CD14-positive monocyte (primary cell): Measurements from ENCODE around the gene SNX5. TPM values are rescaled to one million over a fixed set of nuclear protein-coding genes. Genes with fewer than 3 reads are reported as not detected.

ENCODE experiments used
- DNase-seq, 3 donors: peaks; one replicate each; pipeline ENCODE4 v3.0.0-alpha.2; 2011 to 2022
- H2AFZ ChIP-seq: 2 replicates; pipeline ENCODE4 v1.6.0; 2012; ENCODE audit warnings: mild to moderate bottlenecking, low read depth, low read length, inconsistent platforms; ENCODE audit not compliant: insufficient read depth, poor library complexity, severe bottlenecking
- H3K27ac ChIP-seq, 2 donors: 1 replicate in 1 of 2; 2 replicates in 1 of 2; pipeline ENCODE4 v1.5.1; 2012 to 2013; ENCODE audit warnings: low read length in 2 of 2, control low read depth in 1 of 2, inconsistent platforms in 1 of 2, low read depth in 1 of 2, mild to moderate bottlenecking in 1 of 2
- H3K27me3 ChIP-seq, 2 donors: one replicate each; pipeline versions ENCODE4 v1.6.0 to v1.6.1; 2011 to 2013; ENCODE audit warnings: low read length in 2 of 2; ENCODE audit not compliant: control insufficient read depth in 2 of 2, insufficient read depth in 2 of 2
- H3K36me3 ChIP-seq, 2 donors: replicated peaks in 1 of 2; 1 replicate in 1 of 2; 2 replicates in 1 of 2; pipeline versions ENCODE4 v1.5.1 to v1.6.1; 2012 to 2013; ENCODE audit warnings: low read length in 2 of 2, control low read depth in 1 of 2, inconsistent platforms in 1 of 2, mild to moderate bottlenecking in 1 of 2; ENCODE audit not compliant: insufficient read depth in 2 of 2, control insufficient read depth in 1 of 2
- H3K4me1 ChIP-seq, 2 donors: 1 replicate in 1 of 2; 2 replicates in 1 of 2; pipeline versions ENCODE4 v1.5.1 to v1.6.1; 2012 to 2013; ENCODE audit warnings: low read length in 2 of 2, control low read depth in 1 of 2, inconsistent platforms in 1 of 2, mild to moderate bottlenecking in 1 of 2, moderate library complexity in 1 of 2; ENCODE audit not compliant: insufficient read depth in 2 of 2, control insufficient read depth in 1 of 2
- H3K4me2 ChIP-seq: replicated peaks from 2 replicates; pipeline ENCODE3; 2012; ENCODE audit warnings: low read length, moderate library complexity, mild to moderate bottlenecking; ENCODE audit not compliant: poor library complexity, severe bottlenecking; ENCODE audit errors: extremely low read depth
- H3K4me3 ChIP-seq, 3 experiments: fragments of 200-600 bp in 1 of 3; sonication (generic) in 1 of 3; replicated peaks in 1 of 3; 1 replicate in 2 of 3; 2 replicates in 1 of 3; pipeline ENCODE4 v1.5.1; 2011 to 2013; ENCODE audit warnings: low read length in 3 of 3, mild to moderate bottlenecking in 3 of 3, control low read depth in 2 of 3, low read depth in 2 of 3, inconsistent platforms in 1 of 3, moderate library complexity in 1 of 3
- H3K79me2 ChIP-seq: 2 replicates; pipeline ENCODE4 v1.6.0; 2012; ENCODE audit warnings: mild to moderate bottlenecking, control low read depth, inconsistent platforms, low read length, moderate library complexity; ENCODE audit not compliant: insufficient read depth
- H3K9ac ChIP-seq: 2 replicates; pipeline ENCODE4 v1.6.0; 2017; ENCODE audit warnings: low read length, mild to moderate bottlenecking; ENCODE audit not compliant: insufficient read depth, poor library complexity, severe bottlenecking
- H3K9me3 ChIP-seq, 2 donors: replicated peaks in 1 of 2; 1 replicate in 1 of 2; 2 replicates in 1 of 2; pipeline versions ENCODE4 v1.5.1 to v1.6.1; 2012 to 2013; ENCODE audit warnings: low read length in 2 of 2, control low read depth in 1 of 2; ENCODE audit not compliant: control insufficient read depth in 1 of 2, insufficient read depth in 1 of 2
- H4K20me1 ChIP-seq: 2 replicates; pipeline ENCODE4 v1.6.0; 2012; ENCODE audit warnings: mild to moderate bottlenecking, low read length, control low read depth, moderate library complexity; ENCODE audit not compliant: insufficient read depth
- H3K27ac Mint-ChIP-seq, 7 donors: one replicate each; pipeline ENCODE4 v1.8.0; 2020; ENCODE audit warnings: mild to moderate bottlenecking in 7 of 7, mixed read lengths in 7 of 7, moderate library complexity in 6 of 7, inconsistent platforms in 2 of 7
- H3K27me3 Mint-ChIP-seq, 3 donors: one replicate each; pipeline ENCODE4 v1.8.0; 2021 to 2022; ENCODE audit warnings: low read depth in 3 of 3, mild to moderate bottlenecking in 3 of 3, mixed read lengths in 3 of 3, moderate library complexity in 3 of 3, inconsistent platforms in 1 of 3
- H3K36me3 Mint-ChIP-seq, 2 donors: one replicate each; pipeline ENCODE4 v1.8.0; 2020; ENCODE audit warnings: mixed read lengths in 2 of 2, inconsistent platforms in 1 of 2, mild to moderate bottlenecking in 1 of 2
- H3K4me1 Mint-ChIP-seq: one replicate; pipeline ENCODE4 v1.8.0; 2020; ENCODE audit warnings: mild to moderate bottlenecking, mixed read lengths
- H3K4me3 Mint-ChIP-seq, 2 donors: one replicate each; pipeline ENCODE4 v1.8.0; 2020; ENCODE audit warnings: mild to moderate bottlenecking in 2 of 2, mixed read lengths in 2 of 2, moderate library complexity in 1 of 2
- H3K9me3 Mint-ChIP-seq, 7 donors: one replicate each; pipeline ENCODE4 v1.8.0; 2020 to 2022; ENCODE audit warnings: mixed read lengths in 7 of 7, mild to moderate bottlenecking in 6 of 7, moderate library complexity in 6 of 7, inconsistent platforms in 2 of 7
- CTCF ChIP-seq: fragments of 200-600 bp; IDR thresholded peaks from one replicate; pipeline ENCODE4 v1.8.0; 2022; ENCODE audit warnings: antibody characterized with exemption, mild to moderate bottlenecking
- WGBS: methylation state at CpG from one replicate; pipeline ENCODE4 v1.1.5; 2013; ENCODE audit warnings: missing lambda C conversion rate; ENCODE audit not compliant: insufficient coverage; 5-methylcytosine and 5-hydroxymethylcytosine counted together
- intact Hi-C, 2 donors: fragments of 100-400 bp; cut with micrococcal nuclease; formaldehyde crosslinking; loops; one replicate each; pipeline versions ENCODE4 v1.15.0 to v1.15.1; 2023
- polyA plus RNA-seq, 3 donors: library from polyadenylated mRNA; depleted of rRNA in 1 of 3; unstranded in 2 of 3; stranded (reverse) in 1 of 3; fragments of 300-500 nt in 2 of 3; fragments of >200 nt in 1 of 3; fragmentation: Illumina TruSeq in 2 of 3; gene quantifications; 1 replicate in 2 of 3; 2 replicates in 1 of 3; pipeline ENCODE4 v1.2.3, GENCODE V29; 2012 to 2021

SNX5 gene
- polyA plus RNA-seq, 3 donors = 55.6 to 83.8 (median 66.1) TPM

- Histone ChIP-seq H3K4me2 (no peak overlapping the region), H3K79me2 (no peaks in the 10 kb centered on the region), H3K27me3 (no peaks in the 10 kb centered on the region), H3K9ac (no peak overlapping the region), H3K27ac (no peak overlapping the region), H3K9me3 (no peaks in the 10 kb centered on the region), H2AFZ (no peak overlapping the region), H3K4me3 (no peak overlapping the region), H4K20me1 (no peaks in the 10 kb centered on the region), H3K36me3 (no peaks in the 10 kb centered on the region), H3K4me1 (no peaks in the 10 kb centered on the region)
- H3K36me3 Mint-ChIP-seq = no peaks in the 10 kb centered on the region
- H3K4me3 Mint-ChIP-seq = no peak overlapping the region
- H3K9me3 Mint-ChIP-seq = peaks cover 0 to 2% (median 0%) of the 10 kb centered on the region in 7 donors
- H3K27ac Mint-ChIP-seq = no peak overlapping the region
- no CpG with 5 or more reads among the region's 3 CpGs for WGBS
- H3K4me1 Mint-ChIP-seq = peaks cover 4% of the 10 kb centered on the region
- no peak for DNase-seq
- TF ChIP-seq CTCF = no peak
- peaks cover 0 to 3% (median 2%) of the 10 kb centered on the region in 3 donors for H3K27me3 Mint-ChIP-seq
- intact Hi-C loops = no loop called here
Observed at GRCh38 chr20:18016772-18017171, 48.2 kb upstream of the SNX5 start.

- no peak overlapping the region for H3K4me2 ChIP-seq
- H3K4me1 ChIP-seq = no peaks in the 10 kb centered on the region
- H4K20me1 ChIP-seq = no peaks in the 10 kb centered on the region
- H3K27me3 Mint-ChIP-seq = peaks cover 0 to 3% (median under 1%) of the 10 kb centered on the region in 3 donors
- H3K4me3 ChIP-seq = no peak overlapping the region
- H3K79me2 ChIP-seq = no peaks in the 10 kb centered on the region
- DNase-seq = no peak
- H3K9me3 ChIP-seq = no peaks in the 10 kb centered on the region
- peaks cover 4% of the 10 kb centered on the region for H3K4me1 Mint-ChIP-seq
- intact Hi-C loops = no loop called here
- peaks cover 0 to 1% (median 0%) of the 10 kb centered on the region in 7 donors for H3K9me3 Mint-ChIP-seq
- H2AFZ ChIP-seq = no peak overlapping the region
- H3K27ac ChIP-seq = no peak overlapping the region
- no peak overlapping the region for H3K4me3 Mint-ChIP-seq
- H3K27ac Mint-ChIP-seq = no peak overlapping the region
- no peaks in the 10 kb centered on the region for H3K36me3 ChIP-seq
- WGBS = 84% methylated on average over 3 of the region's 6 CpGs
- H3K36me3 Mint-ChIP-seq = no peaks in the 10 kb centered on the region
- no peak overlapping the region for H3K9ac ChIP-seq
- no peaks in the 10 kb centered on the region for H3K27me3 ChIP-seq
- TF ChIP-seq CTCF = no peak
Observed at GRCh38 chr20:18014411-18014810, 45.8 kb upstream of the SNX5 start.
